LNCaP clone FGC (cell line): ENCODE results near the gene COL13A1.

ENCODE experiments used
- DNase-seq: peaks from one replicate; pipeline ENCODE4 v3.0.0-alpha.2; 2011; ENCODE audit warnings: low read depth
- H3K4me3 ChIP-seq: 2 replicates; pipeline ENCODE4 v1.5.1; 2011; ENCODE audit warnings: mild to moderate bottlenecking, low read depth, low read length, control low read depth
- CTCF ChIP-seq: IDR thresholded peaks from 2 replicates; pipeline ENCODE4 v1.5.1; 2012; ENCODE audit warnings: mild to moderate bottlenecking; ENCODE audit not compliant: control insufficient read depth, insufficient read depth; ENCODE audit errors: extremely low read depth

COL13A1 gene

DNA sequence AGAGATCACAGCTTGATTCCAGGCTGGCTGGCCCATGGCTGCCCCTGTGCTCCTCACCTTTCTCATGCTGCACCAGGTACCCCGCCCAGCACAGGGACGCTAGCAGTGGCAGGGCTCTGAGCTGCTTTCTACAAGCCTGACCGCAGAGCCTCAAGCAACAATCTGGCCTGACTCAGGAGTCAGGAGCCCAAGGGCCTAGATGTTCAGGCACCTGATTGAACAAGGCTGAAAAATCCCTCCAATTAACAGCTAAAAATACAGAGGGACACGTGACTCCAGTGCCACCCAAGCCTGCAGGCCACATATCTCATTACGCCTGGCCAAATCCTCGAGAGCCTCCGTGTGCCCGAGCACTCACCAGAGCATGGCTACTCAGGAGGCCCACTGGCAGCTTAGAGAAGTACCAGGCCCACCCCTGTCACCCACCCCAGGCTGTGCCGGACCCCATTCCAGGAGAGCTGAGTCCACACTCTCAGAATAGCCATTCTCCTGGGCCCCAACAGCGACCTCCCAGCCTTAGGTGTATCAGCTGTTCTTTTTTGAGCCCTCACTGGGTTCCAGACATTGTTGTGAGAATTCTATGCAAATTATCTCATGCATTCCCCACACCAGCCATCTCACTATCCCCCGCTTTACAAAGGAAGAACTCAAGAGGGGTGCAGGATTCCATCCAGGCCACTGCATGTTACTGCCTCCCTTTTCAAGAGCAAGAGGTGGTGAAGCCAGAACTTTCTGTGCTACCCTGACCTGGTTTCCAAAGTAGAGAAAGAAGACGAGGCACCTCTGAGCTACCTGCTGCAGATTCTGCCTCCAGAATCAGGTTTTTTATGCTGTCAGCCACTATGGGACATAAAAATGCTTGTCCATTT, 98.3 kb downstream of the COL13A1 start:
- TF ChIP-seq CTCF: no peak
- no peak overlapping the region for H3K4me3 ChIP-seq
- no peak for DNase-seq

DNA sequence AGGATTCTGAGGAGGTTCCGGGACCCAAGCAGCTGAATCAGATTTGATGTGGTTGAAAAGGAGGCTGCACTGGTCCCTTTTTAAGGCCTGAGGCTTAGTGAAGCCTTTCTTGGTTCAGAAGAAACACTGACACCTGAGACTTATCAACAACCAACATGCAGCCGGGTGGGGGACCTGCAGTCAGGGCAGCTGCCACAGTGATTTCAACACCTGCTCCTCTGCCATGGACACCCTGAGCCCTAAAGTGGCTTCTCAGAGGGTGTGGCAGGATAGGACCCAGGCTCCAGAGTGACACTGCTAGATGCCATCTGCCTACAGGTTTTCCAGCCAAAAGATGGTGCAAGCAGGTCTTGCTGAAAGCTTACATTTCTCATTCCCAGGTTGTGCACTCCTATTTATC, 99.3 kb downstream of the COL13A1 start:
- no peak overlapping the region for H3K4me3 ChIP-seq
- DNase-seq: no peak
- no peak for TF ChIP-seq CTCF

DNA sequence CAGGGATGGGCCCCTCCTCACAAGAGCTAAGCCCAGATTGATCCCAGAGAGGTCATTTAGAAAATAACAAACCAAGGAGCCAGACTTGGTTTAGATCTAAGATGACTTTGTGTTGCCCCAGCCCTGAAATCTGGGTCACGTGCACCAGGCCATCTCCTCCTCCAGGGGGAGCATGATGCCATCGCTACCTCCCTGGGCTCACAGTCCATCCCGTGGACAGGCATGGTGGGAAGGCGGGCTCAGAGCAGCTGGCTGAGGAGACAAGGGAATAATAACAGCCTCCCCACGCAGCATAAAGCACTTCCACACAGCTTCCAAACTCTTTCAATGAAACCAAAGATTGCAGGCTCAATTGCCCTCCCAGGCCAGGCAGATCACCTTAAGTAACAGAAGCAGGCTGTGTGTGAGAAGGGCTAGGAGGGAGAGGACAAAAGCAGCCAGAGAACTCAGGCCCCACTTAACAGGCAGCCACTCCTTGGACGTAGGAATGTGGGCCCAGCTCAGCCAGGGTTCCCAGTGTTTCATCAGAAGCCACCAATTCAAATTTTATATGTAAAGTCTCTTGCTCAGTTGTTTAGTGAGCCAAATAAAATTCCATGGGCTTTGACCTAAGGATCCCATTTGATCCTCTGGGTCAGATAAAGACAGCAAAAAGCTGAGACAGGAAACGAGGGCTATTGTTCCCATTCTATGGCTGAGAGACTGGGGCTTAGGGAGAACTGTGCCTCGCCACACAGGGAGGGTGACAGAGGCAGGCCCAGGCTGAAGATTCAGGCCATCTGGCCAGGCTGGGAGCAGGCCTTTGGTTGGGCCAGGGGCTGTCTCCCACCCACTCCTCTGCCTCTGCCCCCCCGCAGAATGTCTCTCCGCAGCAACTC, 100.2 kb downstream of the COL13A1 start:
- TF ChIP-seq CTCF: peak; percentile 73
- no peak overlapping the region for H3K4me3 ChIP-seq
- DNase-seq: no peak

- no peak for TF ChIP-seq CTCF
- H3K4me3 ChIP-seq: no peak overlapping the region
- DNase-seq: no peak
Observed at GRCh38 chr10:69902835-69903535, 101.3 kb downstream of the COL13A1 start.

DNA sequence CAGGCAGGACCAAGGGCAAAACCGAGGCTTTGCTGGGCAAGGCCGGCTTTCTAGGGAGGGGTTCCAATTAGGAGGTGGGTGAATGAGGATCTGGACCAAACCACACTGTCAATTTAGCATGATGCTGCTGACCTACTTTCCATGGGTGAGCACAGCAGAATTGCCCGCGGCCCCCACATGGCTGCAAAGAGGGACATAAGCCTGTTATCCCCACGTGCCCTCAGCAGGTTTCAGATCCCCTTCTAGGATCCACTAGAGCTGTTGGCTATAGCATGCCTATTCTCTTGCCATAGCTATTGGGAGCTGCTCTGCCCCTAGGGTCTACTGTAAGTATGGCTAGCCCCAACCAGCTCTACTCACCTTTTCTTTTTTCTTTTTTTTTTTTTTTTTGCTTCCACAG, 102.8 kb downstream of the COL13A1 start:
- TF ChIP-seq CTCF: no peak
- DNase-seq: no peak

GRCh38 chr10:69906425-69906824, 104.7 kb downstream of the COL13A1 start:
- TF ChIP-seq CTCF: no peak
- DNase-seq: no peak
- H3K4me3 ChIP-seq: no peak overlapping the region

More for the DNA sequence above, 102.8 kb downstream of the COL13A1 start:
- no peak overlapping the region for H3K4me3 ChIP-seq
